Activated CD8-positive, alpha-beta memory T cell treated with anti-CD3 and anti-CD28 coated beads for 1 hour (primary cell): Measurements from ENCODE around the gene GIGYF1.
"Not testable (repeated sequence)": the region's sequence is repeated elsewhere in the genome, so short reads cannot be mapped to it uniquely, and the experiment has no call there.

Experiments used
- DNase-seq, 2 donors: peaks; one replicate each; pipeline ENCODE4 v3.0.0-alpha.2; 2020; ENCODE audit warnings: low read depth in 1 of 2; ENCODE audit errors: extremely low read depth in 1 of 2

Gene GIGYF1

DNA sequence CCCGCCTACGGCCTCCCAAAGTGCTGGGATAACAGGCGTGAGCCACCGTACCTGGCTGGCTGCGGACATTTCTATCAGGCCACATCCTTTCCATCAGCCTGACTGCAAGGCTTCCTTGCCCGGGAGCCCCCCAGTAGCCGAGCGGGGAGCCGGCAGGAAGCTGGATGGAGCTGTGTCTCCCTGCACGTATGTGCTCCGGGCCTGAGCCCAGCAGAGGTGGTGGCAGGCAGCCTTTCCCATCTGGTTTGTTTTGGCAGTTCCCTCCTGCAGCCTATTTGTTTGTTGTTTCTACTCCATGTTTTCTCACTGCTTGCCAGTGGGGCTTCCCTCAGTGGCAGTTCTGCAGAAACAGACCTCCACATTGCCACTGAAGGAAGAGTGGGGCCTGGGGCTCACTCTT lies 17.3 kb upstream of the GIGYF1 start:
- DNase-seq = no peak

DNA sequence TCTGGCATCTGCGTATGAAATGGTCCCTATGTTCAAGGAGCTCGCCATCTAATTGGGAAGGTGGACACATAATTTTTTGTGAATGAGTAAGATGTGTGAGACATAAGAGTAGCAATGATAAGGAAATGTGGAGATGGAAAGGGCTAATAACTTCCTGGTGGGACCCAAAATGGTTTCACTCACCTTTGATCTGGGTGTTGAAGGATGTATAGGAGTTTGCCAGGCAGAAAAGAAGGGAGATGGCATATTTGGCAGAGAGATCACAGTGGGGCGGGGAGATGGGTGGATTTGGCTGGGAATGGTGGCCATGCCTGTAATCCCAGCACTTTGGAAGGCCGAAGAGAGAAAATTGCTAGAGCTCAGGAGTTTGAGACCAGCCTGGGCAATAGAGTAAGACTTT lies 16.4 kb upstream of the GIGYF1 start:
- no peak for DNase-seq

DNA sequence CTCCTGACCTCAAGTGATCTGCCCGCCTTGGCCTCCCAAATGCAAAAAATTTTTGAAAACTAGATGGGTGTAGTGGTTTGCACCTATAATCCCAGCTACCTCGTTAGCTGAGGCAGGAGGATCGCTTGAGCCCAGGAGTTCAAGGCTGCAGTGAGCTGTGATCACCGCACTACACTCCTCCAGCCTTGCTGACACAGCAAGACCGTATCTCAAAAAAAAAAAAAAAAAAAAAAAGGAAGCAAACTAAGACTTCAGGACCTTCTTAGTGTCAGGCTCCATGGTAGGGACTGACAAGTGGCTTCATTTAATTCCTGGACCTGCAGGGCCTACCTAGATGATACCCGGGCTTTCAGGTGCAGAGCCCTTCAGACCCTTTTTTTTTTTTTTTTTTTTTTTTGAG lies 14.3 kb upstream of the GIGYF1 start:
- no peak for DNase-seq

DNA sequence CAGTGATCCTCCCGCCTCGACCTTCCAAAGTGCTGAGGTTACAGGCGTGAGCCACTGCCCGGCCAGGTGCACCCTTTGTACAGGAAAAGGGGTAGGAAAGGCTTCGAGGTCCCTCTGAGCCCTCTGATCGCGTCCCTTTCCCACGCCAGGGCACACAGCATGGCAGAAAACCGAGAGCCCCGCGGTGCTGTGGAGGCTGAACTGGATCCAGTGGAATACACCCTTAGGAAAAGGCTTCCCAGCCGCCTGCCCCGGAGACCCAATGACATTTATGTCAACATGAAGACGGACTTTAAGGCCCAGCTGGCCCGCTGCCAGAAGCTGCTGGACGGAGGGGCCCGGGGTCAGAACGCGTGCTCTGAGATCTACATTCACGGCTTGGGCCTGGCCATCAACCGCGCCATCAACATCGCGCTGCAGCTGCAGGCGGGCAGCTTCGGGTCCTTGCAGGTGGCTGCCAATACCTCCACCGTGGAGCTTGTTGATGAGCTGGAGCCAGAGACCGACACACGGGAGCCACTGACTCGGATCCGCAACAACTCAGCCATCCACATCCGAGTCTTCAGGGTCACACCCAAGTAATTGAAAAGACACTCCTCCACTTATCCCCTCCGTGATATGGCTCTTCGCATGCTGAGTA lies 12.7 kb upstream of the GIGYF1 start:
- no peak for DNase-seq

DNA sequence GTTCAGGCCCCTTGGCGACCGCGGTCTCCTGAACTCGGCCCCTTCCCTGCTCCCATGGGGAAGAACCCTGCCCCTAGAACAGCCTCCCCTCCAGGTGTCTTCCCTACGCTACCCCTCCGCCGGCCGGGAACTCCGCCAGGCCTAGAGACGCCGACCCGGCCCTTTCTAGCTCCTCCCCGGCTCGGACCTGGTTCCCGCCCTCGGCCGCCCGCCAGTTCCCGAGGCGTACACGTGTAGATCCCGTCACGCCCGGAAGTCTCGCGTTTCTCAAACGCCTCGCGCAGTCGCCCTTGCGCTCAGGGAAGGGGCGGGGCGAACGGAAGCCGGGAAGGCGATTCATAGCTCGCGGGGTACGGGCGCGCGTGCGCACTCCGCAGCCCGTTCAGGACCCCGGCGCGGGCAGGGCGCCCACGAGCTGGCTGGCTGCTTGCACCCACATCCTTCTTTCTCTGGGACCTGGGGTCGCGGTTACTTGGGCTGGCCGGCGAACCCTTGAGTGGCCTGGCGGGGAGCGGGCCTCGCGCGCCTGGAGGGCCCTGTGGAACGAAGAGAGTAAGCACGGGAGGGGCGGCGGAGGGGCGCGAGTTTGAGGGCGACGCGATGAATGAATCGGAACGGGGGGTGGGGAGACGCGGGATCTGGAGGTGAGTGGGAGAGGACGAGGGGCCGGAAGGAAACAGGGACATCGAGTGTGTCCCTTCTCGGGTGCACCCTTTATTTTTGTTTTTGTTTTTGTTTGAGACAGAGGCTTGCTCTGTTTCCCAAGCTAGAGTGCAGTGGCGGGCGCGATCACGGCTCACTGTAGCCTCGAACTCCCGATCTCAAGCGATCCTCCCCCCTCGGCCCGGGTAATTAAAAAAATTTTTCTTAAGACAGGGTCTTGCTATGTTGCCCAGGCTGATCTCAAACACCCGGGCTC lies 12.0 kb upstream of the GIGYF1 start, which contains the start of gene POP7:
Gene POP7 (plus strand): TSS at position 369 of the 919 bp plus-strand sequence. CDS start 710 bp downstream, outside the sequence.
- peak; percentile 94 to 99 for DNase-seq

DNA sequence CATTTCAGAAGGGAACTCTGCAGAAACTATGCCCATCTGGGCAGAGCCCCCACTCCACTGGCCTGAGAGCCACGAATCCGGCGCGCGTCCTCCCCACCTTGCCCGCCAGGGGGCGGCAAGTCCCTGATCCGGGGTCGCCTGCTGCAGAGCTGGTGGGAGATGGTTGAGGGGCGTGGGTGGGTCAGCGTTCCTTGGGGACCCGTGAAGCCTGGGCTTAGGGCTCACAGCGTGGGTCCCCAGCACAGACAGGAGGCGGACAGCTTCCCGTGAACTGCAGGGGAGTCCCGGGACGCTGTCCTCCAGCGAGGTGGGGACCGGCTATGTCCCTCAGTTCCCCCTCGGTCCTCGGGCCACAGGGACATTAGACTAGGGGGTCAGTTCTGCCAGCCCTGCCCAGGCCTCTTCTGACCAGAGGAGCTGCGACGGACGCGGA lies 11.3 kb upstream of the GIGYF1 start:
- peak; percentile 20 to 69 for DNase-seq

DNA sequence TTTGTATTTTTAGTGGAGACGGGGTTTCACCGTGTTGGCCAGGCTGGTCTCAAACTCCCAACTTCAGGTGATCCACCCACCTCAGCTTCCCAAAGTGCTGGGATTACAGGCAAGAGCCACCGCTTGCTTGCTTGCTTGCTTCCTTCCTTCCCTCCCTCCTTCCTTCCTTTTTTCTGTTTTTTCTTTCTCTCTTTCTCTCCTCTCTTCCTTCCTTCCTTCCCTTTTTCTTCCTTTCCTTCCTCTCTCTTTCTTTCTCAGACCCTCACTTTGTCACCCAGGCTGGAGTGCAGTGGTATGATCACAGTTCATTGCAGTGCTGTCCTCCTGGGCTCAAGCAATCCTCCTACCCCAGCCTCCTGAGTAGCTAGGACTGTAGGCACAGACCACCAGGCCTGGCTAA lies 7.0 kb upstream of the GIGYF1 start:
- not testable (repeated sequence) for DNase-seq

DNA sequence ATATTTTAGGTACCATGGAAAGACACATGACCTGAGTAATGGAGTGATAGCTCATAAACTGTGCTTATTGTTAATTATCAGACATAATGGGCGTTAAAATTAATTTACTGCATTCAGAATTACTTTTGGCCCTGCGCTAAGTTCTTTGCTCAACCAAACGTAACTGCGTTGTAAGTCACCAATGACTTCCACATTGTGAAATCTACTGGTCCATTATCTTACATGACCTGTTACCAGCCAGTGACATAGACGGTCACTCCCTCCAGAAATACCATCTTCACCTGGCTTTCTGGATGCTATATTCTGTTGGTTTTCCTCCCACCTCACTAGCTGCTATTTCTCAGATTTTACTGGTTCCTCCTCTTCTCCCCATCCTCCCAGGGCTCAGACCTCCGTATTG lies 5.0 kb upstream of the GIGYF1 start:
- DNase-seq = no peak

DNA sequence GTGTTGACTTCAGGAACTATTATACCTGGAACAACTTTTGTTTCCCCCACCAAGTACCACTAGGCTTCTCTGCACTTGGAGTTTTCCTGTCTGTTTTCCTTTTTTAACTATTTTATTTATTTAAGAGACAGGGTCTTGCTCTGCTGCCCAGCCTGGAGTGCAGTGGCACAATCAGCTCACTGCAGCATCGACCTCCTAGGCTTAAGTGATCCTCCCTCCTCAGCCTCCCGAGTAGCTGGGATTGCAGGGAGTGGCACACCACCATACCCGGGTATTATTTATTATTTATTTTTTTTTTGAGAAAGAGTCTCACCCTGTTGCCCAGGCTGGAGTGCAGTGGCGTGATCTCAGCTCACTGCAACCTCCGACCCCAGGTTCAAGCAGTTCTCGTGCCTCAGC lies 2.1 kb upstream of the GIGYF1 start:
- no peak for DNase-seq

DNA sequence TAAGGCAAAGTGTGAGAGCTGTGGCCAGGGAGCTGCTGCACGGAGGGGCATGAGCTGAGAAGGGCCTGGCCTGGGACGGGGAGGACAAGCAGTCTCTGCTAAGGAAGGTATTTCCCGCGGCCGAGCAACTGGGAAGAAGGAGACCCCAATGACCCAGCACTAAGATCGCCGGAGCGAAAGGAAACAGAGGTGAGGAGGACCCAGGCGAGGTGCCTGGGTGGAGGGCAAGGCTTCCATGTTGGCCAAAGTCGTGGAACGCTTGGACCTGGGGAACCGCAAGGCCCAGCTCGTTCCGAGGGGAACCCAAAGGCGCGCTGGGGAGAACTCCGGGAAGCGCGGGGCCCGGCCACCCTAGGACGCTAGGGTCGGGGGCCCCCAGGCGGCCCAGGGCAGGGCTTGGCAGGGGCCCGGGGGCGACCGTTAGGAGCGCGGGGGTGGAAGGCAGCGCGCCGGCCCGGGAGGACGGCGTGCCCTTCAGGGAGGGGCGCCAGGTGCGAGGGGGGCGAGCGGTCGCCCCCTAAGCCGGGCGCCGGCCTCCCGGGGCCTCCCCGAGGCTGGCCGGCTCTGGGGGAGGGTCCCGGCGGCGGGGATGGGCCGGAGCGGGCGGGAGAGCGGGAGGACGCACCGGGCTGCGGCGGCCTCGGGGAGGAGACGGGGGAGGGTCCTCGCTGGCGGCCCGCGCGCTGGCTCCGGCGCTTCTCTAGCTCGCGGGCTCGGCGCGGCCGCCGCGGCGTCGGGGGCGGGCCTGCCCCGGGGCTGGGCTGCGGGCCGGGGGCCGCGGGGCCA lies 545 bp downstream of the GIGYF1 start:
- no peak for DNase-seq

DNA sequence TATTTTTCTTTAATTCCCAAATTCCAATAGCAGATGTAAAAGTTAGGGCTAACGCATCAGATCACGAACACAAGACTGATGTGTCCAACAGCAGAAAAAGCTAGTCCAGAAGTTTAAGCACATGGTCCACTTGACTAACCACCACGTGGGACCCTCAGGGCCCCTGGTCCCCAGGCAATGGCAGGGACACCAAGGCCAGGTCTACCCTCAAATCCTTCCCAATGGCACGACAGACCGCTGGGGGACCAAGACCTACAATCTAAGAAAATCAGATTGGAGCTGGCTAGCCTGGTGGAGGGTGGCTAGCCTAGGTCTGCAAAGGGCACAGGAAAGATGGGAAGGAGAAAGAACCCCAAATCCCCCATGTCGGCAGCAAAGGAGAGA lies 1.5 kb downstream of the GIGYF1 start:
- DNase-seq = no peak

DNA sequence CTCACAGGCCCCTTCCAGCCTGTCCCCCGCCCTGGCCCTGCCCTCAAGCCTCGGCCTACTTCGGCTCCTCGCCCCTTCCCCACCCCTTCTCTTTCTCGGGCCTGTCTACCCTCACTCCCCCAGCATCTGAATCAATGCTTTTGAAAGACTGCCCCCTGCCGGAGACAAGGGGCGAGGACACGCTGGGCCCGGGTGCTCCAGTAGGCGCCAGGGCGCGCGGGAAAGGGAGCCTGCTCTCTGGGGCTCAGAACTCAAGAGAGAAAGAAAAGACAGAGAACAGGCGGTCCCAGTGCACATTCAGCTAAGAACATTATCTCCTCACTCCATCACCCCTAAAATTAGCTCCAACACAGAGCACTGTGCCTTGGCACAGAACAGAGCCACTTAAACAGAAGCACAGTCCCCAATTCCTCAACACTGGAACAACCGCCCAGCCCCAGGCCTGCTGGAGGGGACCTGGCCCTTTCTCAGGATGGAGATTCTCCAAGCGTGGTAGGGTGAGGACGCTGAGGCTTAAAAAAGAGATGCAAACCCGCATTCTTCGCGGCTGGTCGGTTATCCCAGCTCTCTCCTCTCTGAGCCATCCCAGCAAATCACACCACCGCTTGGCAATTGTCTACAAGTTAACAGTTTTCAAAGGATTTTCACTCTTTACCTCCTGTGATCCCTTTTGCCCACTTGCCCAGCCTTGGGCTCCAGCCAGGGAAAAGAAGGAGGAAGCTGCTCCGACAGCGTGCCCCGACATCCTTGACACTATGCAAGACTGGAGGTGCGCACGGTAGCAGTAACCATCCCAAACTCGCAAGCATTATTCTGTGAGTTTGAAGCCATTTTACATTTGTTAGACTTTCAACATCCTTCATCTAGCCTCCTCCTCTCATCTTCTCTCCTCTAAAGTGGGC lies 2.1 kb downstream of the GIGYF1 start:
- DNase-seq = peak; percentile 59 to 70

DNA sequence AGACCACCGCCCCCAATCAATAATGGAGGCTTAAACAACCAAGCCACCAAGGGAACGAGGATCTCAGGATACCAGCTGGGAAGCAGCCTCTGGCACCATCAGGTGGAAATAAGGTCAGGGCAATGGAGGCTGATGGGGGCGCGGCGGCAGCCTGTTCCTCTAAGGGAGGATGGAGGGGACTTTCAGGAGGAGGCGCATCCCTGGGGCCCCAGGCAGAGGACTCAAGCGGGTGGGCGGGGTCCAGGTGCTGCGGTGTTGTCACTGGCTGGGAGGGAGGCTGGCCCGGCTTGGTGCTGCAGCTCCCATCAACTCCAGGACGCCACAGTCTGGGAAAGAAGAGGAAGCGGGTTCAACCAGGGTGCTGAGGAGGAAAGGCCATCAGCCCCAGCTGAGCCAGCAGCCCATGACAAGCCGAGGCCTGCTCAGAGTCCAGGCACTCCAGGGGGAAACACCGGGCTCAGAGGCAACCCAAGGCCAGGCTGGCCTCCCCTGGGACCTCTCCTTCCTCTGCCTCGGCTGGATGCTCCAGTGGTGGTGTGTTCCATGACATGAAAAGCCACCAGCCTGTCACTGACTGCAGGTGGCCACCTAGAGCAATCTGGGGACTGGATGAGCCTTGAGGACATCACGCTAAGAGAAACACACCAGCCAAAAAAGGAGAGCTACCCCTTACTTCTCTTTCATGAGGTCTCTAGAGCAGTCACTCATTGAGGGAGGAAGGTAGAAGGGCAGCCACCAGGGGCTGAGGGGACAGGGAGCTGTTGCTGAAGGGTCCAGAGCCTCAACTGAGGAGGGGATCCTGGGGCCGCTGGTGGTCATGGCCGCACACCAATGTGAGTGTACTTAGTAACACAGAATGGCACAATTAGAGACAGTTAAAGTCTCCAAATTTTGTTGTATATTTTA lies 4.6 kb downstream of the GIGYF1 start:
- no peak for DNase-seq

DNA sequence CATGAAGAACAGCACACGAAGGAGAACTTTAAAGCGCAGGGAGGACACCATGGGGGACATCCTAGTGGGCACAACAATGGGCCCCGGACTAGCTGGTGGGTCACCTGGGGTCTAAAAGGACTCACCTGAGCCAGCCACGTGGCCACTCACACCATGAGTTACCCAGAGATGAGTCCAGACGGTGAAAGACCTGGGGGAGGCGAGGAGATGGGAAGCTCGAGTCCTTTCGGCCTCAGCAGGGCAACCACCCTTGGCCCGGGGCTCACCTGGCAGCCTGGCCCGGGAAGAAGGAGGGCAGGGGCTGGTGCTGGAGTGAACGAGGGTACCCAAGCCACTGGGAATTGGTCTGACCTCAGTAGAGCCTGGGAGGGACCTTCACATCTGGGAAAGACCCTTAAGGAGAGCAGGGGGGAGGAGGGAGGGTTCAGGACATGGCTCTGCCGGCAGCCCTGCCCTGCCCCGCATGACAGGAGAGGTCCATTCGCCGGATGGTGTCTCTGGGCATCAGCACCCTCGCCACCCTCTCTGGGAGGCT lies 5.7 kb downstream of the GIGYF1 start:
- no peak for DNase-seq

DNA sequence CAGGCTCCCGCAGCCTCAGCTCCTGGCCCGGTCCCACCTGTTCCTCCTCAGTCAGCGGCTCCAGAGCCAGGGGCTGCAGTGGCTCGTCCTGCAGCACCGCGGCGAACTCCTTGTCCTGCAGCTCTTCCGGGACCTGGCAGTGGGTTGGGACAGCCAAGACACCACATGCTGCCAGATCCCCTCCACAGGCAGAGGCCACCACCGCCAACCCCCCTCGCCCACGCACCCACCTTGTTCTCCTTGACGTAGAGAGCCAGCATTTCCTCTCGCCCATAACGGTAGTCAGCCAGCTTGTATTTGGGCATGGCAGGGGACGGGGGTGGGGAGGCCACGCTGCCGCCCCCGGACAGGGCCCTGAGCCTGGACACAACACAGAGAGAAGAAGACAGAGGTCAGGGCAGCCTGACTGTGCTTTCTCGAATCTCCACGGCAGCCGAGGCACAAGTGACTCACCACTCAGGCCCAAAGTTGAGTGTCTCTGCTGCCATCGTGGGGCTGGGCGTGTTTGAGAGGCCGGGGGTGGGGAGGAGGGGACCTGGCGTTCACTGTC lies 6.2 kb downstream of the GIGYF1 start:
- DNase-seq = no peak

DNA sequence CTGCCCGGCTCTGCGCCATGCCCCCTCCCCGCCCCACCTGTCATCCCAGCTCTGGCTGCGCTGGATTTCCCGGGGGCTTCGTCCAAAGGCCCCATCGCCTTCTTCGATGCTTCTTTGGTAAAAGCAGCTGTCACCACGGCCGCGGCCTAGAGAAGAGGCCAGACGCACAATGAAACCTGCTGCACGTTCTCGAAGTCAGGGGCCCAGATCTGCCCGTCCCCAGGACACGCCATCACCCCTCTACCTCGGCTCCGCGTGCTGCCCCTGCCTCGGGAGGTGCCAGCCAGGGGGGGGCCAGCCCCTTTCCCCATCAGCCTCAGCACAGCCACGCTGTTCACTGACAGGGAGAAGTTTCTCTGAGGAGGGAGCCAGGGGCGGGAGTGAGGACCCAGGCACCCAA lies 6.8 kb downstream of the GIGYF1 start:
- no peak for DNase-seq

DNA sequence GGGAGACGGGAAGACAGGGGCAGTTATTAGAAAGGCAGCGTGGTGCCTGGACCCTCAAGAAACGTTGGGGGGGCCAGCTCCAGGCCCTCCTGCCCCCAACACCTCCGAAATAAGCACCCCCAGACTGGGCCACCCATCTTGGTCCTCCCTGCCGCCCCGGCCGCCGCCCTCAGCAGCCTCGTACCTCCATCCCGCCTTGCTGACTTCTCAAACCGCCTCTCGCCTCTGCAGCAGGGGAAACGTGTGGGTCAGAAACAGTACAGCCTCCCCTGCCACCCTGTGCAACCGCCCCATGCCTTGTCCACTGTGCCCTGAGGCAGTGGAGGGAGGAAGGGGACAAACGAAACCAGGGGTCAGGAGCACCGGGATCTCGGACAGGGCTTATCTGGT lies 7.2 kb downstream of the GIGYF1 start:
- DNase-seq = no peak

DNA sequence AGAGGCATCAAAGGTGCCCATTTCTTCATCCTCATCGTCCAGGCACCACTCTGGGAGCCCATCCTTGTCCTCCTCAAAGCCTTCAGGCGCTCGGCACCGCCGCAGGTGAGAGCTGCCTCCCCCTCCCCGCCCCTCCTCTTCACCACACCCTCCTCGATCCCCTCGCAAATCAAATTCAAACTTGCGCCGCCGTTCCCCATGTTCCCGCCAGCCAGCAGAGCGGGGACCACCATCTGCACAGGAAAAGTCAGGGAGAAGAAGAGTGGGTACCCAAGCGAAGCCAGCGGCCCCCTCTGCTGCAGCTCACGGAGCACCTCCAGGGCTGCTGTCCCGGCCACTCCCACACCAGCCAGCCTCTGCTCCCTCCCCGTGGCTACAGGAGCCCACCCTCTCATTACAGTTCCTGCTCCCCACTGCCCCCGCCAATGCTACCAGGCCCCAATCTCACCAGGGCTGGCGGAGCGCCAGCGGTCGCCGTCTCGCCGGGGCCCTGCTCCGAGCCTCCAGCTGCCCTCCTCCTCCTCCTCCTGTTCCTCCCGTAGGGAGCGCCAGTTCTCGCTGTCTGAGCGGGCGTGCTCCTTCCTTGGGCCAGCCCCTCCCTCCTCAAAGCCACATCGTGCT lies 7.7 kb downstream of the GIGYF1 start:
- no peak for DNase-seq
